D721Med (cell line): ENCODE results near the gene SCAMP4.
A peak's percentile ranks its signal among the peaks of the same experiment; 100 is the strongest.

ENCODE experiments used
- DNase-seq: peaks from one replicate; pipeline ENCODE4 v3.0.0; 2011; ENCODE audit warnings: low spot score; ENCODE audit not compliant: insufficient read length
- FAIRE-seq: peaks from 2 replicates; lab custom pipeline; 2011; peaks lifted over from hg19 to GRCh38; lab: Jason Lieb, UNC
- TF ChIP-seq, protein P1 (sequence below): IDR thresholded peaks from 2 replicates; pipeline ENCODE4 v1.5.1; 2012; ENCODE audit warnings: mild to moderate bottlenecking, control low read depth; ENCODE audit not compliant: insufficient read depth; ENCODE audit errors: missing control alignments

Gene SCAMP4

DNA sequence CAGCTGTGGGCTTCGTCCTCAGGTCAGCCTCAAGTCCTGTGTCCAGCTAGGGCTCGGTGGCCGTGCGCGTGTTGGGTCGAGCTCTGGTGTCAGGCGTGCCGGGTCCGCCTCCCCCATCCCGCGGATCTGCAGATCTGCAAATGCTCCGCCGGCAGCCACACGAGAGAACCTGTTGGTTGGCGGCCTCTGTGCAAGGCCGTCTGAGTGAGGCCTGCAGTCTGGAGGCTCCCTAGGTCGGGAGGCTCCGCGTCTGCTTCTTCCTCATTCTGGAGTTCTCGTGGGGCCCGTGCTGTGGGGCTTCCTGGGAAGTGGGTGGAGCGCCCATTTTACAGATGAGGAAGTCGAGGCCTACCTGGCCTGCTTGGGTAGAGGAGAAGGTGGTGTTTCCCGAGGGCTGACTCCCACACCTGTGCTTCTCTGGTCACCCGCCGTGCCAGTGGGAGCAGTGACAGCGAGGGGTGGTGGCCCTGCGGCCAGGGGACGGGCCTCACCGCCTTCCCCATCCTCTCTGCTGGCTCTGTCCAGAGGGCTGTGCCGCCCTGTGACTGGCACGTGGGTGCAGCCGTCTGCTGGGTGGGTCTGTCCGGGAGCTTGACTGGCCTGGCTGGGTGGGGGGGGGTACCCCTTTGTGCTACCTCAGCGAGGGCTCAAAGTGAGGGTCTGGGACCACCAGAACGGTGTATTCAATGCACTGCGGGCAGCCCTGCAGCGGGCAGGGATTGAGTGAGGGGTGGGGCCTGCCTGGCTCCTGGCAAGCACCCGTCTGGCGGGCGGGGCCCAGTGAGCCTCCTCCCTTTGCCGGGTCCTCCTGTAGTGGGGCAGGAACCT lies 39.1 kb downstream of the SCAMP4 start:
- TF ChIP-seq, protein P1, sequence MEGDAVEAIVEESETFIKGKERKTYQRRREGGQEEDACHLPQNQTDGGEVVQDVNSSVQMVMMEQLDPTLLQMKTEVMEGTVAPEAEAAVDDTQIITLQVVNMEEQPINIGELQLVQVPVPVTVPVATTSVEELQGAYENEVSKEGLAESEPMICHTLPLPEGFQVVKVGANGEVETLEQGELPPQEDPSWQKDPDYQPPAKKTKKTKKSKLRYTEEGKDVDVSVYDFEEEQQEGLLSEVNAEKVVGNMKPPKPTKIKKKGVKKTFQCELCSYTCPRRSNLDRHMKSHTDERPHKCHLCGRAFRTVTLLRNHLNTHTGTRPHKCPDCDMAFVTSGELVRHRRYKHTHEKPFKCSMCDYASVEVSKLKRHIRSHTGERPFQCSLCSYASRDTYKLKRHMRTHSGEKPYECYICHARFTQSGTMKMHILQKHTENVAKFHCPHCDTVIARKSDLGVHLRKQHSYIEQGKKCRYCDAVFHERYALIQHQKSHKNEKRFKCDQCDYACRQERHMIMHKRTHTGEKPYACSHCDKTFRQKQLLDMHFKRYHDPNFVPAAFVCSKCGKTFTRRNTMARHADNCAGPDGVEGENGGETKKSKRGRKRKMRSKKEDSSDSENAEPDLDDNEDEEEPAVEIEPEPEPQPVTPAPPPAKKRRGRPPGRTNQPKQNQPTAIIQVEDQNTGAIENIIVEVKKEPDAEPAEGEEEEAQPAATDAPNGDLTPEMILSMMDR = no peak
- no peak for FAIRE-seq
- no peak for DNase-seq

- TF ChIP-seq, protein P1 = no peak
- DNase-seq (no peak), FAIRE-seq (no peak)
These were observed 39.8 kb downstream of the SCAMP4 start for GRCh38 chr19:1944916-1945561.

DNA sequence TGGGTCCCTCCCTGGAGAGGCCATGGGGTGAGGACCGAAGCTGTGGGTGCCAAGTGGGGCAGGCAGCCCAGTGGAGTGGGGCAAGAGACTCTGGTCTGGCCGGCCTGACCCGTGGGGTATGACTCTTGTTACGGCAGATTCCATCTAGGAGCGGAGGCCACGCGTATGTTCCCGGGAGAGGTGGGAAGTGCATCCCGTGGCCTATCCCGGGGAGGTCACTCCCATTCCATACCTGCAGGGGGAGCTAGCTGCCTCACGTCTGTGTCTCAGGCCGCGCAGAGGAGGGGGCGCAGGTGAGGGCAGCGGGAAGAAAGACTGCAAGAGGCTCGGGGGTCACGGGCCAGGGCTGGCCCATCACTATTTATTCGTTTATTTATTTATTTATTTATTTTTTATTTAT lies 40.7 kb downstream of the SCAMP4 start:
- DNase-seq (peak; percentile 82), FAIRE-seq (no peak)
- TF ChIP-seq, protein P1 = peak; percentile 63

DNA sequence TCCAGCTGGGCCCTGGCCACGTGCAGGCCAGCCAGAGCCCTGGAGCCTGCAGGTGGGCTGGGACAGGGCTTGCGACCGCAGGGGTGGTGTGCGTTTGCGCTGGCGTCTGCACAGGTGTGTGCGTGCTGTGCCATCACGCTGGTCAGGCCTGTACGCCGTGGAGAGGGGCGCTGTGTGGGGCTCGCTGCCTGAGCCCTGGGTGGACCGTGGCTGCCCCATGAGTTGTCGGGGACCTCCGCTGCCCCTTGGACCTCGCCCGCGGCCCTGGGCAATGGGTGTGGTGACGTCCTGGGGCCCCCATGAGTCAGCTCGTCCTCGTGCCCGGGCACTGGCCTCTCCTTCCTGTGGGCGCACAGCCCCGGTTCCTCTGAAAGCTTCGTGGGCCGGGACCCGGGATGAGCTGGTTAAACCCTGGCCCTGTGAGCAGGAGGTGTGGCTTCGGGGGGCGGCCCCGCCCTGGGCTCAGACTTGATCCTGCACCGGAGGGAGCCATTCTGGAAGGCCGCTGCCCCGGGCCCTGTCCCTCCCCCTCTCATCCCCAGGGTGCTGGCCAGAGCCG lies 42.5 kb downstream of the SCAMP4 start:
- TF ChIP-seq, protein P1 = no peak
- FAIRE-seq (no peak), DNase-seq (no peak)

DNA sequence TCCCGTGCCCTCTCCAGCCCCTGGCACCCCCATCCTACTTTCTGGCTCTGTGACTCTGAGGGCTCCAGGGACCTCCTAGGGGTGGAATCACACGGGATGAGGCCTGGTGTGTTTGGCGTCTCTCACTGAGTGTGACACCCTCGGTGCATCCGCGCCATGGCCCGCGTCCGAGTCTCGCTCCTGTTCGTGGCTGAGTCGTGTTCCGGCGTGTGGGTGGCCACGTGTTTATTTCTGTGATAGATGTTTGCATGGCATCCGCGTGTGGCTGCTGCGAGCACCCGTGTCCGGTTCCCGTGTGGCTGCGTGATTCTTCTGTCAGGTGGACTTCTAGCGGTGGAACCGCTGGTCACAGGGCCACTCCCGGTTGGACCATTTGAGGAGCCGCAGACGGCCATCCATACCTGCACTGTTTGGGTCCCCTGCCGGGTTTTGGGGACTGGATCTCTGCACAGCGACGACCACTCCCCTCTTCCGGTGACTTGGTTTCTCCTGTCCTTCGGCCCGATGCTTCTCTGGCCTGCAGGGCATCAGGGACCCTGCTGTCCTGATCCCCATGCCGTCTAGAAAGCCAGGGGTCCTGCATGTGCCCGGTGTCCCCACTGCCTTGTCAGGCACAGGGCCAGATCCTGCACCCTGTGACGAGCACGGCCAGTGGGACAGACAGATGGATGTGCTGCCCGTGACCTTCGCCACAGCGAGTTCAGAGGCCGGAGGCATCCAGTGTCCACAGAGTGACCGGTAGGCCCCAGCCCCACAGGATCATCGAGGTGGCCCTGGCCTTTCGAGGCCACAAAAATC lies 44.3 kb downstream of the SCAMP4 start:
- TF ChIP-seq, protein P1 = no peak
- DNase-seq (no peak), FAIRE-seq (no peak)

- DNase-seq = no peak
- TF ChIP-seq, protein P1 = no peak
- no peak for FAIRE-seq
These were observed 45.4 kb downstream of the SCAMP4 start for GRCh38 chr19:1950640-1951039.
